ENCODE results near the gene SLC12A5. TPM values are rescaled to one million over a fixed set of nuclear protein-coding genes. Genes with fewer than 3 reads are reported as not detected.
A peak's percentile ranks its signal among the peaks of the same experiment; 100 is the strongest.
"Not testable (repeated sequence)": the region's sequence is repeated elsewhere in the genome, so short reads cannot be mapped to it uniquely, and the experiment has no call there.

Gene SLC12A5
- polyA plus RNA-seq, 2 of the 4 experiments (the other 2 are of a cell fraction), result 3.0 to 10.8 TPM

- POLR2A ChIA-PET, result interaction anchor here (1.0 kb wide), 1 partner anchor 55 kb away, joined by 3 read pairs; no protein-coding TSS in a partner anchor
- DNase-seq (ENCODE audit: low read depth in 1 of 2, low spot score in 1 of 2); FAIRE-seq; ATAC-seq; H3K9me3 ChIP-seq; H3K27ac ChIP-seq; H3K4me3 ChIP-seq; H3K4me1 ChIP-seq; H3K4me2 ChIP-seq: not testable (repeated sequence)
- CTCF ChIA-PET, result interaction anchor here (1.0 to 22.4 kb wide), 4 partner anchors 17 to 692 kb away, joined by 3 to 450 read pairs (median 44); partner anchors contain the start of genes MMP9 and ZNF335
- WGBS (ENCODE audit: missing lambda C conversion rate), result 60% methylated on average over 6 of the region's 6 CpGs
Measured at GRCh38 chr20:45988830-45989229, 40.2 kb upstream of the SLC12A5 start.

GRCh38 chr20:45991616-45992015 lies 37.4 kb upstream of the SLC12A5 start:
- ChIA-PET CTCF (interaction anchor here (0.6 to 22.4 kb wide), 5 partner anchors 9 to 208 kb away, joined by 3 to 450 read pairs (median 7); partner anchors contain the start of genes MMP9 and ZNF335), POLR2A (no interaction called here)
- TF ChIP-seq HMGXB4 (CRISPR knock-in tag; IDR thresholded peaks at IDR 0.05; ENCODE audit: borderline replicate concordance) (no peak), BHLHE40 (IDR thresholded peaks at IDR 0.05; ENCODE audit: low read depth, low read length) (no peak), ESRRA (IDR thresholded peaks at IDR 0.05; ENCODE audit: borderline replicate concordance, low read length) (no peak), FOSB (CRISPR knock-in tag; IDR thresholded peaks at IDR 0.05) (no peak), CTCF (IDR thresholded peaks at IDR 0.05) (no peak), NR3C1 (IDR thresholded peaks at IDR 0.05) (no peak)
- H3K4me3 ChIP-seq, result no peak overlapping the region
- H3K27ac ChIP-seq, result no peak overlapping the region
- DNase-seq (ENCODE audit: low read depth in 1 of 2, low spot score in 1 of 2) (no peak), FAIRE-seq (no peak), ATAC-seq (no peak)
- H3K4me1 ChIP-seq, result peaks cover 27% of the 10 kb centered on the region
- 81% methylated on average over 3 of the region's 3 CpGs for WGBS (ENCODE audit: missing lambda C conversion rate)
- H3K4me2 ChIP-seq, result no peak overlapping the region
- H3K9me3 ChIP-seq, result no peaks in the 10 kb centered on the region

GRCh38 chr20:45993197-45993951 lies 35.6 kb upstream of the SLC12A5 start:
- TF ChIP-seq RFX5 (IDR thresholded peaks at IDR 0.05), result no peak
- peak in 1 of 2 experiments; percentile 20; a peak in 1 of 5 replicates for TF ChIP-seq JUN (IDR thresholded peaks at IDR 0.05)
- 0 out of 2 replicates have a peak, but pooled peaks have one; percentile 5 for TF ChIP-seq FOSL2 (IDR thresholded peaks at IDR 0.05)
- peak; percentile 77 for TF ChIP-seq FOSL2 (CRISPR knock-in tag; IDR thresholded peaks at IDR 0.05)
- TF ChIP-seq ESRRA (IDR thresholded peaks at IDR 0.05; ENCODE audit: borderline replicate concordance, low read length), result 0 out of 2 replicates have a peak, but pooled peaks have one; percentile 11
- no peak for TF ChIP-seq RNF2 (IDR thresholded peaks at IDR 0.05; ENCODE audit: borderline replicate concordance, low read depth)
- TF ChIP-seq CEBPB (IDR thresholded peaks at IDR 0.05), result peak; percentile 14 to 63; a peak in 2 of 4 replicates
- TF ChIP-seq MAX (IDR thresholded peaks at IDR 0.05), result peak; percentile 17; the same call in 1 of the 2 replicates
- Histone ChIP-seq H3K4me1 (peaks cover 27% of the 10 kb centered on the region), H3K4me3 (no peak overlapping the region), H3K9me3 (no peaks in the 10 kb centered on the region), H3K4me2 (peak overlapping the region; percentile 59), H3K27ac (peak overlapping the region; percentile 55 to 80; a peak in 5 of 6 replicates)
- DNase-seq (ENCODE audit: low read depth in 1 of 2, low spot score in 1 of 2) (peak; percentile 88), ATAC-seq (peak; percentile 99), FAIRE-seq (no peak)
- 37% methylated on average over 11 of the region's 12 CpGs for WGBS (ENCODE audit: missing lambda C conversion rate)
- CTCF ChIA-PET, result interaction anchor here (22.4 kb wide), 1 partner anchor 12 kb away, joined by 450 read pairs; the partner anchor contains the start of gene MMP9
- POLR2A ChIA-PET, result no interaction called here
